PC-9 (cell line): ENCODE results near the gene PTCRA.

Experiments used
- CTCF ChIP-seq: fragments of 200-600 bp; sonication (generic); conservative IDR thresholded peaks from 2 replicates; pipeline ENCODE4 v1.6.1; 2017; ENCODE audit warnings: mixed run types, antibody characterized with exemption, mild to moderate bottlenecking, moderate library complexity
- EZH2 ChIP-seq: fragments of 200-600 bp; sonication (generic); IDR thresholded peaks from 2 replicates; pipeline ENCODE4 v1.8.0; 2017; ENCODE audit warnings: antibody characterized with exemption, low read depth

GRCh38 chr6:42885702-42886101, 30.2 kb upstream of the PTCRA start:
- TF ChIP-seq CTCF (no peak), EZH2 (no peak)
